ENCODE measurements around the gene PHF21A.

The PHF21A gene

DNA sequence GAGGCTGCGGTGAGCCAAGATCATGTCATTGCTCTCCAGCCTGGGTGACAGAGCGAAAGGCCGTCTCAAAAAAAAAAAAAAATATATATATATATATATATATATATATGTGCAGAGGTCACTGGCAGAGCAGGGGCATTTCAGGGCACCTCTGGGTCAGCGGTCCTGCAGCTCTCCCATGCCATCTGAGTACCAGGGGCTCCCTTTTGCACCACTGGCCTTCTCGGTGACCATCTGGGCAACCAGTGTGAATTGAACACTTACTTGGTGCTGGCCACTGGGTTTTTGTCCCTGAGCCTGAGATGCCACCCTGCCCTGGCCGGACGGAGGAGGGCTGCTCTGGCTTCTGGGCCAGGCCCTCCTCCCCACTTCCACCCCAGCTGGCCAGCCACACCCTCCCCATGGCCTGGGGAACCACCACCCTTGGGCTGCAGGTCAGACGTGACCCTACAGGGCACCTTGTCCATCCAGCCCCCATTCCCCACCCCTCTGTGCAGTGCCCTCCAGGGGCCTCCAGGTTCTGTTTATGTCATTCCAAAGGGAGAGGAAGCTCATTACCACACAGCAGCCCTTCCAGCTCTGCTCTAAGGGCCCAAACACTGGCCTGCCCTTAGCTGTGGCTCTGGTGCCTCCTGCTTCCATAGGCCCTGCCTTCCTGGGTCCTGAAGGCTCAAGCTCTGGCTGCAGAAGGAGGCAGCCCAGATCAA is 225.5 kb downstream of the PHF21A start:
- H3K9ac ChIP-seq (ENCODE audit: low read length), result no peak overlapping the region
- no peak overlapping the region for H2AFZ ChIP-seq (ENCODE audit: low read depth, low read length, severe bottlenecking)
- TF ChIP-seq EZH2phosphoT487 (conservative IDR thresholded peaks at IDR 0.05; ENCODE audit: low read length), result no peak
- TF ChIP-seq, protein P1, sequence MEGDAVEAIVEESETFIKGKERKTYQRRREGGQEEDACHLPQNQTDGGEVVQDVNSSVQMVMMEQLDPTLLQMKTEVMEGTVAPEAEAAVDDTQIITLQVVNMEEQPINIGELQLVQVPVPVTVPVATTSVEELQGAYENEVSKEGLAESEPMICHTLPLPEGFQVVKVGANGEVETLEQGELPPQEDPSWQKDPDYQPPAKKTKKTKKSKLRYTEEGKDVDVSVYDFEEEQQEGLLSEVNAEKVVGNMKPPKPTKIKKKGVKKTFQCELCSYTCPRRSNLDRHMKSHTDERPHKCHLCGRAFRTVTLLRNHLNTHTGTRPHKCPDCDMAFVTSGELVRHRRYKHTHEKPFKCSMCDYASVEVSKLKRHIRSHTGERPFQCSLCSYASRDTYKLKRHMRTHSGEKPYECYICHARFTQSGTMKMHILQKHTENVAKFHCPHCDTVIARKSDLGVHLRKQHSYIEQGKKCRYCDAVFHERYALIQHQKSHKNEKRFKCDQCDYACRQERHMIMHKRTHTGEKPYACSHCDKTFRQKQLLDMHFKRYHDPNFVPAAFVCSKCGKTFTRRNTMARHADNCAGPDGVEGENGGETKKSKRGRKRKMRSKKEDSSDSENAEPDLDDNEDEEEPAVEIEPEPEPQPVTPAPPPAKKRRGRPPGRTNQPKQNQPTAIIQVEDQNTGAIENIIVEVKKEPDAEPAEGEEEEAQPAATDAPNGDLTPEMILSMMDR (IDR thresholded peaks at IDR 0.05; ENCODE audit: insufficient read depth, low read length, poor library complexity, severe bottlenecking), result no peak
- no peak overlapping the region for H3K4me2 ChIP-seq (ENCODE audit: low read depth, low read length, poor library complexity, severe bottlenecking)
- H3K27me3 ChIP-seq (ENCODE audit: low read length), result no peaks in the 10 kb centered on the region
- H3F3A ChIP-seq (ENCODE audit: insufficient read depth), result no peaks in the 10 kb centered on the region
- no peak overlapping the region for H3K27ac ChIP-seq (ENCODE audit: low read depth, low read length)
- no peaks in the 10 kb centered on the region for H3K9me2 ChIP-seq (replicated peaks; ENCODE audit: insufficient read depth, low read length)
- no peaks in the 10 kb centered on the region for H3K79me2 ChIP-seq (ENCODE audit: insufficient read depth, low read length)
- H3K36me3 ChIP-seq (ENCODE audit: low read length), result no peaks in the 10 kb centered on the region
- H4K20me1 ChIP-seq (ENCODE audit: low read depth, low read length), result no peaks in the 10 kb centered on the region
- no peak overlapping the region for H3K4me3 ChIP-seq (ENCODE audit: insufficient read depth, low read length, poor library complexity, severe bottlenecking)
- no peaks in the 10 kb centered on the region for H3K9me3 ChIP-seq (ENCODE audit: insufficient read depth, low read length)

- H3K4me3 ChIP-seq (ENCODE audit: insufficient read depth, low read length, poor library complexity, severe bottlenecking), result no peak overlapping the region
- H3F3A ChIP-seq (ENCODE audit: insufficient read depth), result no peaks in the 10 kb centered on the region
- no peaks in the 10 kb centered on the region for H3K27me3 ChIP-seq (ENCODE audit: low read length)
- H3K9me2 ChIP-seq (replicated peaks; ENCODE audit: insufficient read depth, low read length), result no peaks in the 10 kb centered on the region
- H3K36me3 ChIP-seq (ENCODE audit: low read length), result no peaks in the 10 kb centered on the region
- no peak overlapping the region for H3K9ac ChIP-seq (ENCODE audit: low read length)
- no peak overlapping the region for H3K4me2 ChIP-seq (ENCODE audit: low read depth, low read length, poor library complexity, severe bottlenecking)
- H3K9me3 ChIP-seq (ENCODE audit: insufficient read depth, low read length), result no peaks in the 10 kb centered on the region
- no peaks in the 10 kb centered on the region for H4K20me1 ChIP-seq (ENCODE audit: low read depth, low read length)
- no peak overlapping the region for H2AFZ ChIP-seq (ENCODE audit: low read depth, low read length, severe bottlenecking)
- TF ChIP-seq, protein P1 (IDR thresholded peaks at IDR 0.05; ENCODE audit: insufficient read depth, low read length, poor library complexity, severe bottlenecking), result no peak
- no peak overlapping the region for H3K27ac ChIP-seq (ENCODE audit: low read depth, low read length)
- H3K79me2 ChIP-seq (ENCODE audit: insufficient read depth, low read length), result no peaks in the 10 kb centered on the region
These were observed 226.6 kb downstream of the PHF21A start for GRCh38 chr11:45894555-45895247.

DNA sequence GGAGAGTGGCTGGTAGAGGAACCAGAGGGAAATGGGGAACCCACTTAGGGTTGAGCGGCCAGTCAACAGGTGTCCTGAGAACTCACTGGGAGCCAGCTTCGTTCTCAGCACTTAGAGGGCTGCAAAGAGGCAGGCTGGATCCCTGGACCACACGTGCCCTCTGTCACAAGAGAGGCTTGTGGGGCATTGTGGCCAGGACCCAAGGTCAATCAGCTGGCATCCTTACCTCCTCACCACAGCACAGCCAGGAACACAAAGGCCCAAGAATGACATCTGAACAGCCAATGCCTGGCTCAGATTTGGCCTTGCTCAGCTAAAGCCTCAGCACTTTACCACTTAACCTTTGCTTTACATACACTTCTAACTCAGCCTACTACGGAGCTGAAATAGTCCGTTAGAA is 228.4 kb downstream of the PHF21A start:
- TF ChIP-seq EZH2phosphoT487 (conservative IDR thresholded peaks at IDR 0.05; ENCODE audit: low read length), result no peak
- TF ChIP-seq, protein P1 (IDR thresholded peaks at IDR 0.05; ENCODE audit: insufficient read depth, low read length, poor library complexity, severe bottlenecking), result no peak
- Histone ChIP-seq H3F3A (ENCODE audit: insufficient read depth) (no peaks in the 10 kb centered on the region), H3K9ac (ENCODE audit: low read length) (no peak overlapping the region), H3K27me3 (ENCODE audit: low read length) (no peaks in the 10 kb centered on the region), H2AFZ (ENCODE audit: low read depth, low read length, severe bottlenecking) (no peak overlapping the region), H4K20me1 (ENCODE audit: low read depth, low read length) (no peaks in the 10 kb centered on the region), H3K79me2 (ENCODE audit: insufficient read depth, low read length) (no peaks in the 10 kb centered on the region), H3K27ac (ENCODE audit: low read depth, low read length) (no peak overlapping the region), H3K4me3 (ENCODE audit: insufficient read depth, low read length, poor library complexity, severe bottlenecking) (no peak overlapping the region), H3K9me2 (replicated peaks; ENCODE audit: insufficient read depth, low read length) (no peaks in the 10 kb centered on the region), H3K4me2 (ENCODE audit: low read depth, low read length, poor library complexity, severe bottlenecking) (no peak overlapping the region), H3K9me3 (ENCODE audit: insufficient read depth, low read length) (no peaks in the 10 kb centered on the region), H3K36me3 (ENCODE audit: low read length) (no peaks in the 10 kb centered on the region)
